Measurements from ENCODE around the gene SVEP1.

The SVEP1 gene

DNA sequence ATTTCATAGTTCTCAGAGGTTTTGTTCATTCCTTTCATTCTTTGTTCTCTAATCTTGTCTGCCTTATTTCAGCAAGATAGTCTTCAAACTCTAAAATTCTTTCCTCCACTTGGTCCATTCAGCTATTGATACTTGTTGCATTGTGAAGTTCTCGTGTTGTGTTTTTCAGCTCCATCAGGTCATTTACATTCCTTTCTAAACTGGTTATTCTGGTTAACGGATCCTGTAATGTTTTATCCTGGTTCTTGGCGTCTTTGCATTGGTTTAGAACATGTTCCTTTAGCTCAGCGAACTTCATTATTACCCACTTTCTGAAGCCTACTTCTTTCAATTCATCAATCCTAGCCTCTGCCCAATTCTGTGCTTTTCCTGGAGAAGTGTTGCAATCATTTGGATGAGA, 196.8 kb downstream of the SVEP1 start:
- no peak for TF ChIP-seq EZH2 (IDR thresholded peaks at IDR 0.05; ENCODE audit: borderline replicate concordance, low read depth, low read length, severe bottlenecking)
- TF ChIP-seq, protein P1, sequence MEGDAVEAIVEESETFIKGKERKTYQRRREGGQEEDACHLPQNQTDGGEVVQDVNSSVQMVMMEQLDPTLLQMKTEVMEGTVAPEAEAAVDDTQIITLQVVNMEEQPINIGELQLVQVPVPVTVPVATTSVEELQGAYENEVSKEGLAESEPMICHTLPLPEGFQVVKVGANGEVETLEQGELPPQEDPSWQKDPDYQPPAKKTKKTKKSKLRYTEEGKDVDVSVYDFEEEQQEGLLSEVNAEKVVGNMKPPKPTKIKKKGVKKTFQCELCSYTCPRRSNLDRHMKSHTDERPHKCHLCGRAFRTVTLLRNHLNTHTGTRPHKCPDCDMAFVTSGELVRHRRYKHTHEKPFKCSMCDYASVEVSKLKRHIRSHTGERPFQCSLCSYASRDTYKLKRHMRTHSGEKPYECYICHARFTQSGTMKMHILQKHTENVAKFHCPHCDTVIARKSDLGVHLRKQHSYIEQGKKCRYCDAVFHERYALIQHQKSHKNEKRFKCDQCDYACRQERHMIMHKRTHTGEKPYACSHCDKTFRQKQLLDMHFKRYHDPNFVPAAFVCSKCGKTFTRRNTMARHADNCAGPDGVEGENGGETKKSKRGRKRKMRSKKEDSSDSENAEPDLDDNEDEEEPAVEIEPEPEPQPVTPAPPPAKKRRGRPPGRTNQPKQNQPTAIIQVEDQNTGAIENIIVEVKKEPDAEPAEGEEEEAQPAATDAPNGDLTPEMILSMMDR (IDR thresholded peaks at IDR 0.05; ENCODE audit: borderline replicate concordance, extremely low read depth, low read length, poor library complexity, severe bottlenecking) = no peak
- H4K20me1 ChIP-seq (ENCODE audit: insufficient read depth, low read length) = no peaks in the 10 kb centered on the region
- H3K9ac ChIP-seq (ENCODE audit: low read depth, low read length) = no peak overlapping the region
- no peak overlapping the region for H3K4me3 ChIP-seq (ENCODE audit: low read depth in 1 of 2, low read length in 2 of 2)
- H3K4me1 ChIP-seq (ENCODE audit: insufficient read depth, low read length) = no peaks in the 10 kb centered on the region
- no peaks in the 10 kb centered on the region for H3K9me3 ChIP-seq (ENCODE audit: insufficient read depth, low read length, severe bottlenecking)
- DNase-seq (no peak), ATAC-seq (ENCODE audit: insufficient read depth, low read depth) (no peak)
- H3K36me3 ChIP-seq (ENCODE audit: insufficient read depth, low read length) = no peaks in the 10 kb centered on the region
- no peak overlapping the region for H3K4me2 ChIP-seq (ENCODE audit: insufficient read depth, low read length)
- no peak overlapping the region for H3K27ac ChIP-seq (ENCODE audit: low read length)
- no peak overlapping the region for H2AFZ ChIP-seq (ENCODE audit: low read depth, low read length)
- H3K79me2 ChIP-seq (ENCODE audit: insufficient read depth, low read length) = no peaks in the 10 kb centered on the region
- no peaks in the 10 kb centered on the region for H3K27me3 ChIP-seq (ENCODE audit: insufficient read depth, low read length, poor library complexity)

DNA sequence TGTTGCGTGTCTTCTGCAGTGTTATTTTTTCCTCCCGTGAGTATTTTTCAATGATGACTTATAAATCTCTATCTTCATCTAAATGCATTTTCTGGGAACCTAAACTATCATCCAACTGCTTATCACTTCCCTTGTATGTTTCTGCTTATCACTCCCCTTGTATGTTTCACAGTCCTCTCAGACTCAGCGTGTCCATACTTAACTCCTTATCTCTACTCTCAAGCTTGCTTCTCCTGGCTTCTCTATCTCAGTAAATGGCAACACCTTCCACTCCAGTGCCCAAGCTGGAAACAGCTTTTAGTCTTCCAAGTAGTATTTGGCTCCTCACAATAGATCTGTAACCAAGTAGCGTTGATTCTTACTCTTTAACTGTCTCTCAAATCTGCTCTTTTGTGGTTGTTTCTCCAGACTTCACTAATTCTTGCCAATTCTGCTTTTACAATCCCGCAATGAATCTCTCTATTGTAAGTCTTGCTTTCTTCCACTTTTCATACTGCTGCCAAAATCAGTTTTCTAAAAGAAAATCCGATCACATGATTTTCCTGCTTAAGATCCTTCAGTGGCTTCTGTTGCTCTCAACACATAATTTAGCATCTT, 208.0 kb downstream of the SVEP1 start:
- Histone ChIP-seq H3K4me2 (ENCODE audit: insufficient read depth, low read length) (no peak overlapping the region), H3K9ac (ENCODE audit: low read depth, low read length) (no peak overlapping the region), H3K4me3 (ENCODE audit: low read depth in 1 of 2, low read length in 2 of 2) (no peak overlapping the region), H3K27ac (ENCODE audit: low read length) (no peak overlapping the region), H4K20me1 (ENCODE audit: insufficient read depth, low read length) (no peaks in the 10 kb centered on the region), H3K27me3 (ENCODE audit: insufficient read depth, low read length, poor library complexity) (peaks cover 9% of the 10 kb centered on the region), H2AFZ (ENCODE audit: low read depth, low read length) (no peak overlapping the region), H3K79me2 (ENCODE audit: insufficient read depth, low read length) (no peaks in the 10 kb centered on the region), H3K4me1 (ENCODE audit: insufficient read depth, low read length) (no peaks in the 10 kb centered on the region), H3K36me3 (ENCODE audit: insufficient read depth, low read length) (no peaks in the 10 kb centered on the region), H3K9me3 (ENCODE audit: insufficient read depth, low read length, severe bottlenecking) (no peaks in the 10 kb centered on the region)
- DNase-seq = no peak
- ATAC-seq (ENCODE audit: insufficient read depth, low read depth) = no peak
- TF ChIP-seq EZH2 (IDR thresholded peaks at IDR 0.05; ENCODE audit: borderline replicate concordance, low read depth, low read length, severe bottlenecking) = no peak
- TF ChIP-seq, protein P1 (IDR thresholded peaks at IDR 0.05; ENCODE audit: borderline replicate concordance, extremely low read depth, low read length, poor library complexity, severe bottlenecking) = no peak

DNA sequence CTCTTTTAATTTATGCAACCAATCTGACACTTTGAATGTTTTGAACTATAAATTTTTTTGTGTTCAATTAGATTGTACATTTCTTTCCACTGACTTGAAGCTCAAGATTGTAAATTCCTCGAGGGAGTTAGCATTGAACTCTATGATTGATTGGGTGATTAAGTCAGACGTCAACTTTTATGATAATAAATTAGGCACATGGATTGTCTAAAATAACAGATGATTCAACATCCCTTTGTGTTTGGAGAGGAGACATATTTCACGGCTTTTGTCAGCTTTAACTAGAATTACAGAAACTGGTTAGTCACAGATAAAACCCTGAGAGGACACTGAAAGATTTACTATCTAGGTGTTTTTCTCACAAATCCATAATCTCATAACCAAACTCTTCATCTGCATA, 209.2 kb downstream of the SVEP1 start:
- H2AFZ ChIP-seq (ENCODE audit: low read depth, low read length) = no peak overlapping the region
- H3K27ac ChIP-seq (ENCODE audit: low read length) = no peak overlapping the region
- DNase-seq (no peak), ATAC-seq (ENCODE audit: insufficient read depth, low read depth) (no peak)
- H4K20me1 ChIP-seq (ENCODE audit: insufficient read depth, low read length) = no peaks in the 10 kb centered on the region
- no peaks in the 10 kb centered on the region for H3K9me3 ChIP-seq (ENCODE audit: insufficient read depth, low read length, severe bottlenecking)
- no peak overlapping the region for H3K4me2 ChIP-seq (ENCODE audit: insufficient read depth, low read length)
- no peaks in the 10 kb centered on the region for H3K79me2 ChIP-seq (ENCODE audit: insufficient read depth, low read length)
- peaks cover 9% of the 10 kb centered on the region for H3K27me3 ChIP-seq (ENCODE audit: insufficient read depth, low read length, poor library complexity)
- H3K4me3 ChIP-seq (ENCODE audit: low read depth in 1 of 2, low read length in 2 of 2) = no peak overlapping the region
- TF ChIP-seq, protein P1 (IDR thresholded peaks at IDR 0.05; ENCODE audit: borderline replicate concordance, extremely low read depth, low read length, poor library complexity, severe bottlenecking) = no peak
- TF ChIP-seq EZH2 (IDR thresholded peaks at IDR 0.05; ENCODE audit: borderline replicate concordance, low read depth, low read length, severe bottlenecking) = no peak
- H3K4me1 ChIP-seq (ENCODE audit: insufficient read depth, low read length) = no peaks in the 10 kb centered on the region
- no peak overlapping the region for H3K9ac ChIP-seq (ENCODE audit: low read depth, low read length)
- no peaks in the 10 kb centered on the region for H3K36me3 ChIP-seq (ENCODE audit: insufficient read depth, low read length)
